ENCODE results near the gene ST7.

The ST7 gene

DNA sequence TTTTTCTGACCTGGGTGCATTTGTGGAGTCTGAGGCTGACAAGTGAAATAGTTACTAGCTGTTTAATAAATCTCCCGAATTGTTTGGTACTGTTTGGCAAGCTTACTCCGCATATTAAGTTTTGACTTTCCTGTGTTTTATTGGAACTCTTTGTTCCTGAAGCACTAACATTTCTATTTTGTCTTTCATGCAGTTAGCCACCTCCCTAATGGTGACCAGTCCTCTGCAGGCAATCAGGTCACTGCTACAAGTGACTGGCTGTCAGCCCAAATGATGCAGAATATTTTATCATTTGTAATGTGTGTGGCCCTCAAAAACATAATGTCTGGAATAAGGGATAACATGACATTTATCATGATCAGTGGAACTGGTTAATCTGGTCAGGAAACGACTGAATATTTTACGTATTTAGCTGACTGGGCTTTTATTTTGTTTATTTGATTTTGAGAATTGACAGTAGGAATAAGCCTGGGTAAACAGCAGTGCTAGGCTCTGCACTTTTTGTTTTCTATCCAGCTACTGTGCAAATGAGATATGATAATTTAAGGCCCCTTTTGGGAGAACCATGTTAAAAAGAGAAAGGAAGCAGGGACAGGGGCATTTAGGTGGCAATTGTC lies 82.9 kb downstream of the ST7 start:
- no peak for DNase-seq (ENCODE audit: extremely low spot score)
- no peak for TF ChIP-seq ELF4 (IDR thresholded peaks at IDR 0.05)
- TF ChIP-seq ARNT (IDR thresholded peaks at IDR 0.05), result no peak
- TF ChIP-seq SUZ12 (IDR thresholded peaks at IDR 0.05), result no peak
- TF ChIP-seq FOXA1 (IDR thresholded peaks at IDR 0.05), result no peak
- TF ChIP-seq, protein P1, sequence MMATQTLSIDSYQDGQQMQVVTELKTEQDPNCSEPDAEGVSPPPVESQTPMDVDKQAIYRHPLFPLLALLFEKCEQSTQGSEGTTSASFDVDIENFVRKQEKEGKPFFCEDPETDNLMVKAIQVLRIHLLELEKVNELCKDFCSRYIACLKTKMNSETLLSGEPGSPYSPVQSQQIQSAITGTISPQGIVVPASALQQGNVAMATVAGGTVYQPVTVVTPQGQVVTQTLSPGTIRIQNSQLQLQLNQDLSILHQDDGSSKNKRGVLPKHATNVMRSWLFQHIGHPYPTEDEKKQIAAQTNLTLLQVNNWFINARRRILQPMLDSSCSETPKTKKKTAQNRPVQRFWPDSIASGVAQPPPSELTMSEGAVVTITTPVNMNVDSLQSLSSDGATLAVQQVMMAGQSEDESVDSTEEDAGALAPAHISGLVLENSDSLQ (IDR thresholded peaks at IDR 0.05), result no peak
- POLR2A ChIA-PET, result no interaction called here
- CTCF ChIA-PET, result no interaction called here

DNA sequence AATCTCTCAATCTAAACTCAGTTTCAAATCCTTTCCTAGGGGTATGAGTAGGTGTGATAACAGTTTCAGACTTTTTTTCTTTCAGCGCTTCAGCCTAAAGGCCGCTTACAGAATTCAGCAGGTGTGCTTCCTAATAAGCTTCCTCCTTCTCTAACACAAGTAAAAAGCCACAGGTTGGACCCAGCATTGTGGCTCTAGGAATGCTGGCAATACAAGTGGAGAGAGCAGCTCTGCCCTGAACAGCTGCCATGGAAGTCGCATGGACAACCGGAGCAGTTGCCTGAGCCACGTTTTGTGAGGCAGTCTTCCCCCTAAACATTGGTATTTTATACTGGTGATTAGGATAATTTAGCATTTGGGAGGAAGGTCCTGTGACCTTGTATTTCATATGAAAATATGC lies 83.5 kb downstream of the ST7 start:
- ChIA-PET POLR2A (no interaction called here), CTCF (no interaction called here)

DNA sequence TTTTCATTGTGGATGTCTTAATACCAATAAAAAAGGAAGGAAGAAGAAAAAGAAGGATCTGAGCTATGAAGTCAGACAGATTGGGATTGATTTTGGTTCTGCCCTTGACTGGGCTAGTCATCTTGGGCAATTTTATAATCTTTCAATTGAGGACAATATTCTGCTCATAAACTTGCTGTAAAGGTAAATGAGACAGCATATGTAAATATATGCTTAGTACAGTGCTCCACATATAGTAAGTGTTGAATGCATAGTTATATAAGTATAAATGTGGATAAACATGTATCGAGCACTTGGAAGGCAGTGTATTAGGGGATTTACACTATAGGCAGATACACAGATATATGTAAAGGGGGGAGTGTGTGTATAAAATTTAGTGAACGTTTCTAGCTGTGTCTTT lies 85.1 kb downstream of the ST7 start:
- CTCF ChIA-PET, result no interaction called here
- TF ChIP-seq, protein P1 (IDR thresholded peaks at IDR 0.05), result no peak
- TF ChIP-seq ZNF384 (IDR thresholded peaks at IDR 0.05) (no peak), SUZ12 (IDR thresholded peaks at IDR 0.05) (no peak), FOXK2 (IDR thresholded peaks at IDR 0.05) (no peak)
- no peak for DNase-seq (ENCODE audit: extremely low spot score)
- POLR2A ChIA-PET, result no interaction called here

More for the DNA sequence above, 83.5 kb downstream of the ST7 start:
- TF ChIP-seq NFRKB (IDR thresholded peaks at IDR 0.05) (no peak), ELF4 (IDR thresholded peaks at IDR 0.05) (no peak), SUZ12 (IDR thresholded peaks at IDR 0.05) (no peak), FOXM1 (IDR thresholded peaks at IDR 0.05; ENCODE audit: borderline replicate concordance) (no peak), HDGF (IDR thresholded peaks at IDR 0.05; ENCODE audit: borderline replicate concordance) (no peak), ZNF384 (IDR thresholded peaks at IDR 0.05) (no peak), TARDBP (IDR thresholded peaks at IDR 0.05) (no peak), CTBP1 (IDR thresholded peaks at IDR 0.05; ENCODE audit: borderline replicate concordance) (no peak), L3MBTL2 (conservative IDR thresholded peaks at IDR 0.05) (no peak), FOXA1 (IDR thresholded peaks at IDR 0.05) (no peak), LEF1 (IDR thresholded peaks at IDR 0.05; ENCODE audit: borderline replicate concordance) (no peak), ARNT (IDR thresholded peaks at IDR 0.05) (no peak)
- TF ChIP-seq, protein P1 (IDR thresholded peaks at IDR 0.05), result no peak
- DNase-seq (ENCODE audit: extremely low spot score), result no peak

DNA sequence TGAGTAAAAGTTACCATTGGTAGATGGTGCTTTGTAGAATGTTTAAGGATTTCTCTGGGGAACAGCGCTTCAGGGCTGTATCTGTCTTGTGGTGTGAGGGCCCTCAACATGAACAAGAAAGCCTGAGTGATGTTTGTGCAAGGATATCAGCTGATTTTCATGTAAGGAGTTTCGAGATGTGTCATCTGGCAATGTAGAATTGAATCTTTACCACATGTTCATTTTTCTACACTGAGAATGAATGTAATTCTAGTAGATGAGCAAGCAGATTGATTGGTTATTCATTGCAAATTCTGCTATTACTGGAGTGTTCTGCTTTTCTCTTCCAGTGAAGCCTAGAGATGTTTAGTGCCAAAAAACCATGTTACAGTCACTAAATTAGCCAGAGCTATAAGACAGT lies 87.7 kb downstream of the ST7 start:
- DNase-seq (ENCODE audit: extremely low spot score), result no peak
- CTCF ChIA-PET, result no interaction called here
- POLR2A ChIA-PET, result no interaction called here
- TF ChIP-seq FOXA1 (IDR thresholded peaks at IDR 0.05) (no peak), L3MBTL2 (conservative IDR thresholded peaks at IDR 0.05) (no peak), ELF4 (IDR thresholded peaks at IDR 0.05) (no peak), NFRKB (IDR thresholded peaks at IDR 0.05) (no peak), FOXK2 (IDR thresholded peaks at IDR 0.05) (no peak), ZNF384 (IDR thresholded peaks at IDR 0.05) (no peak), LEF1 (IDR thresholded peaks at IDR 0.05; ENCODE audit: borderline replicate concordance) (no peak), SUZ12 (IDR thresholded peaks at IDR 0.05) (no peak), CTBP1 (IDR thresholded peaks at IDR 0.05; ENCODE audit: borderline replicate concordance) (no peak), ARNT (IDR thresholded peaks at IDR 0.05) (no peak), SP1 (IDR thresholded peaks at IDR 0.05) (no peak), BHLHE40 (IDR thresholded peaks at IDR 0.05; ENCODE audit: borderline replicate concordance) (no peak), TARDBP (IDR thresholded peaks at IDR 0.05) (no peak), FOXM1 (IDR thresholded peaks at IDR 0.05; ENCODE audit: borderline replicate concordance) (no peak), HDGF (IDR thresholded peaks at IDR 0.05; ENCODE audit: borderline replicate concordance) (no peak)
- TF ChIP-seq, protein P1 (IDR thresholded peaks at IDR 0.05), result no peak

DNA sequence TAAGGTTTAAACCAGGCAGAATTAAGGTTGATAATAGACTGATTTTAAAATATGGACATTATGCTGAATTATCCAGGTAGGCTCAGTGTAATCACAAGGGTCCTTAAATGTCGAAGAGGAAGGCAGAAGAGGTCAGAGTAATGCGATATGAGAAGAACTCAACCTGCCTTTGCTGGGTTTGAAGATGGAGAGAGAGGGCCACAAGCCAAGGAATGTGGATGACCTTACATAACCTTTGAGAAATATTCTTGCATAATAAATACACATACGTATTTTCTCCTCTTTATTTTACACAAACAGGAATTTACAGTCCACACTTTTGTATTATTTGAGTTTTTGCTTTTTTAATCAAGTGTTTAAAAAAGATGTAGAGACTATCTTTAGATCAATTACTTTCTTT lies 88.5 kb downstream of the ST7 start:
- TF ChIP-seq LEF1 (IDR thresholded peaks at IDR 0.05; ENCODE audit: borderline replicate concordance), result no peak
- no peak for TF ChIP-seq CTBP1 (IDR thresholded peaks at IDR 0.05; ENCODE audit: borderline replicate concordance)
- no peak for TF ChIP-seq TARDBP (IDR thresholded peaks at IDR 0.05)
- TF ChIP-seq ELF4 (IDR thresholded peaks at IDR 0.05), result no peak
- TF ChIP-seq FOXA1 (IDR thresholded peaks at IDR 0.05), result no peak
- no peak for TF ChIP-seq FOXM1 (IDR thresholded peaks at IDR 0.05; ENCODE audit: borderline replicate concordance)
- TF ChIP-seq ZNF384 (IDR thresholded peaks at IDR 0.05), result no peak
- TF ChIP-seq SP1 (IDR thresholded peaks at IDR 0.05), result no peak
- TF ChIP-seq, protein P1 (IDR thresholded peaks at IDR 0.05), result no peak
- TF ChIP-seq ARNT (IDR thresholded peaks at IDR 0.05), result no peak
- TF ChIP-seq BHLHE40 (IDR thresholded peaks at IDR 0.05; ENCODE audit: borderline replicate concordance), result no peak
- no peak for TF ChIP-seq SUZ12 (IDR thresholded peaks at IDR 0.05)
- TF ChIP-seq NFRKB (IDR thresholded peaks at IDR 0.05), result no peak
- TF ChIP-seq HDGF (IDR thresholded peaks at IDR 0.05; ENCODE audit: borderline replicate concordance), result no peak
- no peak for TF ChIP-seq FOXK2 (IDR thresholded peaks at IDR 0.05)
- no peak for TF ChIP-seq L3MBTL2 (conservative IDR thresholded peaks at IDR 0.05)
- DNase-seq (ENCODE audit: extremely low spot score), result no peak
- ChIA-PET POLR2A (no interaction called here), CTCF (no interaction called here)

Data from HEK293T (cell line).